ENCODE data around the gene ZNF761. TPM values are rescaled to one million over a fixed set of nuclear protein-coding genes. Genes with fewer than 3 reads are reported as not detected.
"Not testable (repeated sequence)": the region's sequence is repeated elsewhere in the genome, so short reads cannot be mapped to it uniquely, and the experiment has no call there.

ZNF761 gene
- polyA plus RNA-seq, 1 experiment: 5.6 TPM

DNA sequence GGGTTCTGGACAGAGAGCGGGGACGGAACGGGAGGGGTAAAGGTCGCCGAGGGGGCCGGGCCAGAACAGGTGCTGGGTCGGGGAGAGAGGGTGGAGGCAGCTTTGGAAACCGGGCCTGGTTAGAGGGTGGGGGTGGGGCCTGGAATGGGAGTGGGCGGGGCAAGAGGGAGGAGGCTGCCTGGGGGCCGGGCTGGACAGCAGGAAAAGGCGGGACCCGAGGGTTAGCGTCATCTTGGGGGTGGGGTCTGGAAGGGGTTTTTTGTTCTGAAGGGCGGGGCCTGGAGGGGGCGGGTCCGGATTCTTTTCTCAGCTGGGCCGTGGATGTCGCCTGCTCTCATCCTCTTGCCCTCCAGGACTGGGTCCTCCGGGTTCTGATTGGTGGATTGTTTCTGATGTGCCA is 31.5 kb downstream of the ZNF761 start:
- H3K36me3 ChIP-seq (ENCODE audit: control insufficient read depth, insufficient read depth, low read length): no peaks in the 10 kb centered on the region
- H3K27me3 ChIP-seq (ENCODE audit: control insufficient read depth, insufficient read depth, low read length): no peaks in the 10 kb centered on the region
- no peak overlapping the region for H3K4me3 ChIP-seq (ENCODE audit: low read depth, low read length)
- ChIA-PET CTCF (no interaction called here), POLR2A (no interaction called here)
- DNase-seq (ENCODE audit: low read depth): no peak
- TF ChIP-seq, protein P1, sequence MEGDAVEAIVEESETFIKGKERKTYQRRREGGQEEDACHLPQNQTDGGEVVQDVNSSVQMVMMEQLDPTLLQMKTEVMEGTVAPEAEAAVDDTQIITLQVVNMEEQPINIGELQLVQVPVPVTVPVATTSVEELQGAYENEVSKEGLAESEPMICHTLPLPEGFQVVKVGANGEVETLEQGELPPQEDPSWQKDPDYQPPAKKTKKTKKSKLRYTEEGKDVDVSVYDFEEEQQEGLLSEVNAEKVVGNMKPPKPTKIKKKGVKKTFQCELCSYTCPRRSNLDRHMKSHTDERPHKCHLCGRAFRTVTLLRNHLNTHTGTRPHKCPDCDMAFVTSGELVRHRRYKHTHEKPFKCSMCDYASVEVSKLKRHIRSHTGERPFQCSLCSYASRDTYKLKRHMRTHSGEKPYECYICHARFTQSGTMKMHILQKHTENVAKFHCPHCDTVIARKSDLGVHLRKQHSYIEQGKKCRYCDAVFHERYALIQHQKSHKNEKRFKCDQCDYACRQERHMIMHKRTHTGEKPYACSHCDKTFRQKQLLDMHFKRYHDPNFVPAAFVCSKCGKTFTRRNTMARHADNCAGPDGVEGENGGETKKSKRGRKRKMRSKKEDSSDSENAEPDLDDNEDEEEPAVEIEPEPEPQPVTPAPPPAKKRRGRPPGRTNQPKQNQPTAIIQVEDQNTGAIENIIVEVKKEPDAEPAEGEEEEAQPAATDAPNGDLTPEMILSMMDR (IDR thresholded peaks at IDR 0.05; ENCODE audit: insufficient read depth, low read depth, low read length): no peak

DNA sequence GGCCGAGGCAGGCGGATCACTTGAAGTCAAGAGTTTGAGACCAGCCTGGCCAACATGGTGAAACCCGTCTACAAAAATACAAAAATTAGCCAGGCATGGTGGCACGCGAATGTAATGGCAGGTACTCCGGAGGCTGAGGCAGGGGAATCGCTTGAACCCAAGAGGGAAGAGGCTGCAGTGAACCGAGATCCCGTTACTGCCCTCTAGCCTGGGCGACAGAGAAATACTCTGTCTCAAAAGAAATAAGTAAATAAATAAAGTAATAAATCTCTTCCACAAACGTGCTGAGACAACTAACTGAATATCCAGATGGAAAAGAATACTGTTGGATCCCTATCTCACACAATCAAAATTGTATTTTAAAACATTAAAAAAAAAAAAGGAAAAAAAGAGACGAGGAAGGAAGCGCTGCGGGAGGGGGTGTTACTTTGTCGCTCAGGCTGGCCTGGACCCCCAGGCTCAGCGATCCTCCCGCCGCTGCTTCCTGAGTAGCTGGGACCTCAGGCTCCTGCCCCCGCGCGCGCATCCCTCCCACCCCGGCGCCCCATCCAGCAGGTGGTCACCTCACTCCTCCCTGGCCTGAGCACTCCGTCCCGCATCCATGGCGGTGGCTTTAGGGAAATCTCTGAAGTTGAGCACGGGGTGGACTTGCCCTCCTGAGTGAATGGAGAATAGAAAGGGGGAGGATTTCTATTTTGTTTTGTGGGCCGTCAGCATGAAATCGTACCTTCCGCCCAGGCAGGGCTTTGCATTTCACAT is 35.1 kb downstream of the ZNF761 start:
- no peak for DNase-seq (ENCODE audit: low read depth)
- CTCF ChIA-PET: interaction anchor here (0.9 kb wide), 1 partner anchor 32 kb away, joined by 3 read pairs; no protein-coding TSS in a partner anchor

DNA sequence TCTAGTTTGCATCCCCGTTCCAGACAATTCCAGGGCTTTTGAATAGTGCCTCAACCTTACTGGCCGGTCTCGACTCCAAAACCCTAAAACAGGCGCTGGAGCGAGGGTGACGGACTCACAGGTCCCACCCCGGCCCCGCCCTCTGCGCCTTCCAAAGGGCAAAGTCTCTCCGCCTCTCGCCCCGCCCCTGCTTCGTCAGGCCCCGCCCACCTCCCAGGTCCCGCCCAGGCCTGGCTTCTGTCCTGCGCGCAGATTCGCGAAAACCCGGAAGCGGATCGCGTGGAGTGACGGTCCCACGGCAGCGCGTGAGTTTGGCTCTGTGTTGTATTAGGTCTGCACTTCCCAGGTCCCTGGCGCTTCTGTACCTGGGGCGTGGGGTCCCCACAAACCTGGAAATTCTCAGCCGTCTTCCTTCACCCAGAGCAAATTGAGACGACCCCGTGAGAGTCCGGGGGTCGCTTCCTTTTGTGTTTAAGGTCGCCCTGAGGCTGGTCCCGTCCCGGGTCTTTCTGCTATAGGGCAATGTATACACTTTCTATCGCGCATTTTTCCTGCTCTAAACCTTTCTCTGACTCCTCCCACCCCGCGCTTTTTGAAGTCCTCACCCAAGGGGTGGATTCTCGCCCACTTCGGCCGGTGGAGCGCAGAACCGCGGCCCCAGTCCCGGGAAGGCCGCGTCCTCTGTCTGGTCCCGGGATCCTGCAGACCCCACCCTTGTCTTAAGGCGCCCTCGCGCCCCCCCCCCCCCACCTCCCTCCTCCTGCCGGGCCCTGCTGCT is 35.9 kb downstream of the ZNF761 start, which contains the start of gene ZNF813:
Gene ZNF813, plus strand, starts transcription at position 249 of the 778 bp plus-strand sequence. CDS start 16,090 bp downstream, outside the sequence.
- no peaks in the 10 kb centered on the region for H3K27me3 ChIP-seq (ENCODE audit: control insufficient read depth, insufficient read depth, low read length)
- ChIA-PET CTCF (no interaction called here), POLR2A (no interaction called here)
- peak within 1 kb of the TSS; percentile 91 for H3K4me3 ChIP-seq (ENCODE audit: low read depth, low read length)
- DNase-seq (ENCODE audit: low read depth): peak; percentile 20
- H3K36me3 ChIP-seq (ENCODE audit: control insufficient read depth, insufficient read depth, low read length): no peaks in the 10 kb centered on the region
- TF ChIP-seq, protein P1 (IDR thresholded peaks at IDR 0.05; ENCODE audit: insufficient read depth, low read depth, low read length): no peak

More for the DNA sequence above, 35.1 kb downstream of the ZNF761 start:
- POLR2A ChIA-PET: no interaction called here
- Histone ChIP-seq H3K36me3 (ENCODE audit: control insufficient read depth, insufficient read depth, low read length) (no peaks in the 10 kb centered on the region), H3K27me3 (ENCODE audit: control insufficient read depth, insufficient read depth, low read length) (no peaks in the 10 kb centered on the region), H3K4me3 (ENCODE audit: low read depth, low read length) (peak overlapping the region; percentile 91)
- TF ChIP-seq, protein P1 (IDR thresholded peaks at IDR 0.05; ENCODE audit: insufficient read depth, low read depth, low read length): no peak

DNA sequence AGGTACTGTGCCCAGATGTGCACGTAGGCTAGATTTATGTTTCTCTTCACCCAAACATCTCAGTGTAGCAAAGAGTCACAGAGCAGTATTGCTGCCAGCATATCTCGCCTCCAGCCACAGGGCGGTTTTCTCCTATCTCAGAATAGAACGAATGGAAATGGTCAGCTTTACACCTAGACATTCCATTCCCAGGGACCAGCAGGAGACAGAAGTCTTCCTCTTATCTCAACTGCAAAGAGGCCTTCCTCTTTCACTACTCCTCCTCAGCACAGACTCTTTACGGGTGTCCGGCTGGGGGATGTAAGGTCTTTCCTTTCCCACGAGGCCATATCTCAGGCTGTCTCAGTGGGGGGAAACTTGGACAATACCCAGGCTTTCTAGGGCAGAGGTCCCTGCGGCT is 36.8 kb downstream of the ZNF761 start:
- CTCF ChIA-PET; H3K4me3 ChIP-seq (ENCODE audit: low read depth, low read length); DNase-seq (ENCODE audit: low read depth); H3K27me3 ChIP-seq (ENCODE audit: control insufficient read depth, insufficient read depth, low read length); POLR2A ChIA-PET; H3K36me3 ChIP-seq (ENCODE audit: control insufficient read depth, insufficient read depth, low read length): not testable (repeated sequence)

DNA sequence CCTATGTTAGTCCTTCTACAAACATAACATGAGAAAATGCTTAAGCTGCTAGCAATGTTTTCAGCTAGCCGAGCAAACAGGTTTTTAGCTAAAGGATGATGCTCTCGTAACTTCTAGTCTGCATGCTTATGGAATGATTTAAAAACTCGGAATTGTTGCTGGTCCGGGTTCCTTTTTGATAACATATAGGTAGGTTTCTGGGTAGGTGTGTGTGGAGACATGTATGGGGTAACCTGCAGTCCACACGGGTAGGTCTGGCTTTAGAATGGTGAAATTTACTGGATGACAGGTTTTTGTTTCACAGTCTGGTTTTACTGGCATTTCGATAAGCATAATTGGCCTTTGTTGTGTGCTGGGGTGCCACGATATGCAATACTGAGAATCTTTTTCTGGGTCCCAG is 40.1 kb downstream of the ZNF761 start:
- Histone ChIP-seq H3K36me3 (ENCODE audit: control insufficient read depth, insufficient read depth, low read length) (no peaks in the 10 kb centered on the region), H3K27me3 (ENCODE audit: control insufficient read depth, insufficient read depth, low read length) (no peaks in the 10 kb centered on the region), H3K4me3 (ENCODE audit: low read depth, low read length) (no peak overlapping the region)
- ChIA-PET POLR2A (no interaction called here), CTCF (no interaction called here)
- TF ChIP-seq, protein P1 (IDR thresholded peaks at IDR 0.05; ENCODE audit: insufficient read depth, low read depth, low read length): no peak
- DNase-seq (ENCODE audit: low read depth): no peak

DNA sequence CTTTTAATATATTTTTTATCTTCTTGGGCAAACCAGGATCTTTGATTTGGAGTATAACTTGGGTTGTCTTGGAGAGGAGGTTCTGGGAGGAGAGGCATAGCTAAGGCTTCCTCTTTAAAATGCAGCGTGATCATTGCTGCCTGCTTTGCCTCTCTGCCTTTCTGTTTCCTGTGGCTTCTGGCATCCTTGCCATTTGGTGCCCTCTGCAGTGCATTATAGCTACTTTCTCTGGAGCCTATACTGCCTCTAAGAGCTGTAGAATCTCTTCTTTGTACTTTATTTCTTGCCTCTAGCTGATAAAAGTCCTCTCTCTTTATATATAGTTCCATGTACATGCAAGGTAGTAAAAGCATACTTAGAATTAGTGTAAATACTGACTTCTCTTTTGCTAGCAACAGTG is 43.0 kb downstream of the ZNF761 start:
- H3K4me3 ChIP-seq (ENCODE audit: low read depth, low read length); H3K36me3 ChIP-seq (ENCODE audit: control insufficient read depth, insufficient read depth, low read length); POLR2A ChIA-PET; H3K27me3 ChIP-seq (ENCODE audit: control insufficient read depth, insufficient read depth, low read length); DNase-seq (ENCODE audit: low read depth); CTCF ChIA-PET: not testable (repeated sequence)

DNA sequence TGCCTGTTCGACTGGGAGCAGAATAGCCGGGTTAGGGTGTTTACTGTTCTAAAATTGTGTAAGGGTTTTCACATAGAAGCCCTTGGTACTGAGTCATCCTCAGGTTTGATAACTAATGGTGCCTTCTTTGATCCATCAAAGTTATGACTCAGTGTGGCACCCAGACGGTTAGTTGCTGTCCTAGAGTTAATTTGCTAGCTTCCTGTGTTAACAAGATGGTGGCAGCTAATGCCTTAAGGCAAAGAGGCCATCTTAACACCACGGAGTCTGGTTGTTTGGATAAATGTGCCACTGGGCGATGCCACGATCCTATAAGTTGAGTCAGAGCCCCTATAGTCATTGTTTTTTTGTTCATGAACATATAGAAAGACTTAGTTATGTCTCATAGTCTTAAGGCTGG is 43.7 kb downstream of the ZNF761 start:
- H3K27me3 ChIP-seq (ENCODE audit: control insufficient read depth, insufficient read depth, low read length); H3K4me3 ChIP-seq (ENCODE audit: low read depth, low read length); DNase-seq (ENCODE audit: low read depth); POLR2A ChIA-PET; CTCF ChIA-PET; H3K36me3 ChIP-seq (ENCODE audit: control insufficient read depth, insufficient read depth, low read length): not testable (repeated sequence)

DNA sequence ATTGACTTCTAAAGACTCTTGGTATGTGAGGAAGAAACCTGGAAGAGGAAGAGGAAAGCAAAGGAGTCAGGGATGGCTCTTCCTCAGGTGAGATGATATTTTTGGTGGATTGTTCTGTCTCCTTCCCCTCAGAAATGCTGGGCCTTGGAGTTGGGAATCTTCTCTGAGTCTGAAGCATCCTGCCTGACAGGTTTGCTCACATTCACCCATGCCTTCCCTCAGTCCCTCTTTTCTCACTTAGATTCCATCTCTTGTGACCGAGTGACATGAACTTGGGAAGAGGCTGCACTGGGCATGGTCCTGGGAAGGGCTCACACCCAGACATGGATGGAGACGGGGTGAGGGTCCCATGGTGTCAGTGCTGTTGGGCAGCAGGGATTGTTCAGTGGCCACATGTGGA is 52.0 kb downstream of the ZNF761 start:
- POLR2A ChIA-PET: interaction anchor here (0.6 kb wide), 1 partner anchor 45 kb away, joined by 7 read pairs; no protein-coding TSS in a partner anchor
- CTCF ChIA-PET: not testable (repeated sequence)

More for the DNA sequence above, 52.0 kb downstream of the ZNF761 start:
- H3K27me3 ChIP-seq (ENCODE audit: control insufficient read depth, insufficient read depth, low read length); DNase-seq (ENCODE audit: low read depth); H3K36me3 ChIP-seq (ENCODE audit: control insufficient read depth, insufficient read depth, low read length); H3K4me3 ChIP-seq (ENCODE audit: low read depth, low read length): not testable (repeated sequence)
